Bone marrow (tissue), 2 donors: ENCODE data around the gene AZIN2.
A peak's percentile ranks its signal among the peaks of the same experiment; 100 is the strongest.
"Not testable (repeated sequence)": the region's sequence is repeated elsewhere in the genome, so short reads cannot be mapped to it uniquely, and the experiment has no call there.

ENCODE experiments used
- DNase-seq, 2 donors: peaks; one replicate each; lab custom pipeline; 2025; lab: John Stamatoyannopoulos, UW

The AZIN2 gene

GRCh38 chr1:33080885-33081553 is at the start of gene AZIN2:
TSS of gene AZIN2 (plus strand) at chr1:33081153. CDS start at chr1:33082250, 1,097 bp downstream.
- DNase-seq = peak in 1 of 2 donors; percentile 79

GRCh38 chr1:33031506-33031905 is 49.4 kb upstream of the AZIN2 start:
- no peak for DNase-seq

- no peak for DNase-seq
Measured at GRCh38 chr1:33032126-33032869, 48.7 kb upstream of the AZIN2 start.

- DNase-seq = no peak
Measured at GRCh38 chr1:33036051-33036525, 44.9 kb upstream of the AZIN2 start.

- peak; percentile 66 to 99 for DNase-seq
Measured at GRCh38 chr1:33036526-33037503, 44.1 kb upstream of the AZIN2 start, which contains the start of gene AK2. TSS of gene AK2 (minus strand) at chr1:33036883. CDS start at chr1:33036828, 55 bp downstream.

GRCh38 chr1:33039840-33040239 is 41.1 kb upstream of the AZIN2 start:
- DNase-seq = peak in 1 of 2 donors; percentile 9

- no peak for DNase-seq
Measured at GRCh38 chr1:33041026-33041425, 39.9 kb upstream of the AZIN2 start.

GRCh38 chr1:33042831-33043230 is 38.1 kb upstream of the AZIN2 start:
- DNase-seq = no peak

GRCh38 chr1:33043267-33044092 is 37.5 kb upstream of the AZIN2 start:
- DNase-seq = no peak

GRCh38 chr1:33045246-33045645 is 35.7 kb upstream of the AZIN2 start:
- DNase-seq = no peak

GRCh38 chr1:33045814-33046213 is 35.1 kb upstream of the AZIN2 start:
- DNase-seq = no peak

- DNase-seq = not testable (repeated sequence)
Measured at GRCh38 chr1:33046234-33046633, 34.7 kb upstream of the AZIN2 start.

- no peak for DNase-seq
Measured at GRCh38 chr1:33047290-33047689, 33.7 kb upstream of the AZIN2 start.

- DNase-seq = no peak
Measured at GRCh38 chr1:33047839-33048305, 33.1 kb upstream of the AZIN2 start.

GRCh38 chr1:33048426-33048825 is 32.5 kb upstream of the AZIN2 start:
- DNase-seq = no peak

- no peak for DNase-seq
Measured at GRCh38 chr1:33049371-33049770, 31.6 kb upstream of the AZIN2 start.

- no peak for DNase-seq
Measured at GRCh38 chr1:33050221-33051076, 30.5 kb upstream of the AZIN2 start.

GRCh38 chr1:33055210-33056008 is 25.5 kb upstream of the AZIN2 start:
- peak in 1 of 2 donors; percentile 37 for DNase-seq

- no peak for DNase-seq
Measured at GRCh38 chr1:33056426-33056825, 24.5 kb upstream of the AZIN2 start.
